Retinal pigment epithelial cell (primary cell): ENCODE data around the gene KRTAP1-1.

ENCODE experiments used
- DNase-seq: peaks from one replicate; pipeline ENCODE4 v3.0.0-alpha.2; 2010; ENCODE audit warnings: low read depth
- H3K4me3 ChIP-seq: 2 replicates; pipeline ENCODE4 v1.5.1; 2011; ENCODE audit warnings: mild to moderate bottlenecking, low read length, control low read depth, moderate library complexity
- CTCF ChIP-seq: conservative IDR thresholded peaks from 2 replicates; pipeline ENCODE4 v1.5.1; 2011; ENCODE audit warnings: low read depth, low read length, control low read depth, inconsistent platforms

KRTAP1-1 gene

GRCh38 chr17:40993839-40994238, 47.4 kb downstream of the KRTAP1-1 start, which contains the start of gene KRTAP3-3:
KRTAP3-3 (minus strand) TSS chr17:40994164; CDS start chr17:40994097, 67 bp downstream.
- H3K4me3 ChIP-seq, result no peak within 1 kb of the TSS
- TF ChIP-seq CTCF, result no peak
- no peak for DNase-seq

GRCh38 chr17:40993084-40993483, 48.2 kb downstream of the KRTAP1-1 start:
- TF ChIP-seq CTCF, result no peak
- H3K4me3 ChIP-seq, result no peak overlapping the region
- DNase-seq, result no peak

- no peak for DNase-seq
- H3K4me3 ChIP-seq, result no peak overlapping the region
- no peak for TF ChIP-seq CTCF
Measured at GRCh38 chr17:40992666-40993065, 48.6 kb downstream of the KRTAP1-1 start.
